ENCODE results near the gene JARID2. TPM values are rescaled to one million over a fixed set of nuclear protein-coding genes. Genes with fewer than 3 reads are reported as not detected.

The JARID2 gene
- polyA plus RNA-seq, 1 of the 3 experiments (the other 2 are of a cell fraction) = 3.4 TPM

- Histone ChIP-seq H3K4me3 (ENCODE audit: low read depth in 2 of 2, low read length in 1 of 2) (peak overlapping the region; percentile 67 to 99), H3K9me2 (no peaks in the 10 kb centered on the region), H2AFZ (ENCODE audit: low read depth) (peak overlapping the region; percentile 75; the same call in 1 of the 2 replicates), H3K9me3 (0 out of 2 replicates have a peak, but pooled peaks cover 4% of the 10 kb centered on the region), H3F3A (replicated peaks; ENCODE audit: insufficient read depth) (peaks cover 7% of the 10 kb centered on the region), H3K27ac (ENCODE audit: low read depth in 2 of 2, low read length in 1 of 2) (peak overlapping the region; percentile 85 to 95; a peak in 2 of 4 replicates), H3K9ac (peak overlapping the region; percentile 68), H3K36me3 (replicated peaks in 1 of 2; ENCODE audit: control insufficient read depth in 1 of 2, insufficient read depth in 2 of 2, low read length in 1 of 2) (no peaks in the 10 kb centered on the region), H4K20me1 (ENCODE audit: insufficient read depth) (no peaks in the 10 kb centered on the region; the same call in 1 of the 2 replicates), H3K4me2 (peak overlapping the region; percentile 88), H3K27me3 (ENCODE audit: insufficient read depth) (no peaks in the 10 kb centered on the region), H3K4me1 (ENCODE audit: control insufficient read depth in 1 of 2, insufficient read depth in 2 of 2, low read depth in 1 of 2, low read length in 1 of 2) (peaks cover 4 to 7% of the 10 kb centered on the region in 2 experiments; a peak in 2 of 4 replicates), H3K79me2 (ENCODE audit: insufficient read depth) (peaks cover 45% of the 10 kb centered on the region)
- no peak for DNase-seq
- TF ChIP-seq GATA2 (CRISPR knock-in tag; IDR thresholded peaks at IDR 0.05) = peak; percentile 17; the same call in 1 of the 2 replicates
- no peak for TF ChIP-seq SIN3A (IDR thresholded peaks at IDR 0.05; ENCODE audit: borderline replicate concordance, low read depth, low read length)
- TF ChIP-seq SMC3 (IDR thresholded peaks at IDR 0.05; ENCODE audit: low read depth, low read length) = no peak
- TF ChIP-seq RFX5 (IDR thresholded peaks at IDR 0.05; ENCODE audit: low read length) = 0 out of 2 replicates have a peak, but pooled peaks have one; percentile 24
- 1% methylated on average over 18 of the region's 18 CpGs for WGBS (ENCODE audit: low lambda C conversion rate)
- ChIA-PET POLR2A (interaction anchor here (0.8 kb wide), 2 partner anchors 416 to 1036 kb away, joined by 3 read pairs; partner anchors contain the start of gene DTNBP1), CTCF (interaction anchor here (0.6 to 1.5 kb wide), 3 partner anchors 101 to 141 kb away, joined by 3 read pairs; no protein-coding TSS in a partner anchor)
Measured at GRCh38 chr6:15246666-15247499, 1.0 kb downstream of the JARID2 start.

- Histone ChIP-seq H3K4me2 (peak overlapping the region; percentile 88), H3K9me2 (no peaks in the 10 kb centered on the region), H3K27ac (ENCODE audit: low read depth in 2 of 2, low read length in 1 of 2) (peak overlapping the region; percentile 76 to 85), H3K4me1 (ENCODE audit: control insufficient read depth in 1 of 2, insufficient read depth in 2 of 2, low read depth in 1 of 2, low read length in 1 of 2) (peaks cover 7 to 10% of the 10 kb centered on the region in 2 experiments; a peak in 2 of 4 replicates), H3K79me2 (ENCODE audit: insufficient read depth) (peaks cover 54% of the 10 kb centered on the region), H2AFZ (ENCODE audit: low read depth) (peak overlapping the region; percentile 75), H3K4me3 (ENCODE audit: low read depth in 2 of 2, low read length in 1 of 2) (peak overlapping the region; percentile 67 to 99), H3K9me3 (0 out of 2 replicates have a peak, but pooled peaks cover 4% of the 10 kb centered on the region), H3F3A (replicated peaks; ENCODE audit: insufficient read depth) (peaks cover 7% of the 10 kb centered on the region), H3K36me3 (replicated peaks in 1 of 2; ENCODE audit: control insufficient read depth in 1 of 2, insufficient read depth in 2 of 2, low read length in 1 of 2) (no peaks in the 10 kb centered on the region), H3K9ac (peak overlapping the region; percentile 68), H3K27me3 (ENCODE audit: insufficient read depth) (no peaks in the 10 kb centered on the region), H4K20me1 (ENCODE audit: insufficient read depth) (no peaks in the 10 kb centered on the region; the same call in 1 of the 2 replicates)
- POLR2A ChIA-PET = interaction anchor here (0.6 to 0.8 kb wide), 2 partner anchors 1037 to 1038 kb away, joined by 3 to 4 read pairs; no protein-coding TSS in a partner anchor
- CTCF ChIA-PET = interaction anchor here (0.6 to 1.7 kb wide), 5 partner anchors 100 to 839 kb away, joined by 3 read pairs; no protein-coding TSS in a partner anchor
- WGBS (ENCODE audit: low lambda C conversion rate) = under 1% methylated on average over 13 of the region's 75 CpGs
- peak; percentile 87 for DNase-seq
- TF ChIP-seq ELF1 (IDR thresholded peaks at IDR 0.05) (no peak), TCF12 (IDR thresholded peaks at IDR 0.05) (peak; percentile 28), POLR2AphosphoS5 (IDR thresholded peaks at IDR 0.05; ENCODE audit: low read depth, low read length) (no peak), FOXM1 (IDR thresholded peaks at IDR 0.05; ENCODE audit: low read depth) (0 out of 2 replicates have a peak, but pooled peaks have one; percentile 16), SMC3 (IDR thresholded peaks at IDR 0.05; ENCODE audit: low read depth, low read length) (no peak), RCOR1 (IDR thresholded peaks at IDR 0.05; ENCODE audit: low read length) (no peak), MXI1 (IDR thresholded peaks at IDR 0.05; ENCODE audit: low read depth, low read length) (peak; percentile 51), JUND (IDR thresholded peaks at IDR 0.05) (peak; percentile 18; the same call in 1 of the 2 replicates), CHD2 (IDR thresholded peaks at IDR 0.05; ENCODE audit: low read length, partially characterized antibody) (no peak), SIN3A (IDR thresholded peaks at IDR 0.05; ENCODE audit: borderline replicate concordance, low read depth, low read length) (no peak), RAD21 (IDR thresholded peaks at IDR 0.05; ENCODE audit: low read length) (no peak), TAF1 (IDR thresholded peaks at IDR 0.05; ENCODE audit: borderline replicate concordance, low read depth, low read length) (0 out of 2 replicates have a peak, but pooled peaks have one; percentile 20), FOSL2 (IDR thresholded peaks at IDR 0.05; ENCODE audit: borderline replicate concordance, low read depth) (no peak), CTCF (IDR thresholded peaks at IDR 0.05) (peak; percentile 34), REST (IDR thresholded peaks at IDR 0.05; ENCODE audit: low read depth, low read length) (no peak)
Measured at GRCh38 chr6:15247500-15248450, 1.9 kb downstream of the JARID2 start.

All from SK-N-SH (cell line).